Hindlimb muscle (tissue), 1 donor: ENCODE measurements around the gene MAP1LC3B. TPM values are rescaled to one million over a fixed set of nuclear protein-coding genes. Genes with fewer than 3 reads are reported as not detected.

ENCODE experiments used
- polyA plus RNA-seq: library from polyadenylated mRNA; unstranded; fragments of 120-200 nt; gene quantifications from one replicate; pipeline ENCODE4 v1.2.1, GENCODE V29; 2013; ENCODE audit not compliant: insufficient read length

MAP1LC3B gene
- polyA plus RNA-seq, 1 donor: 49.4 TPM

Other genes with a start within 250 kb of the MAP1LC3B start
- gene C16orf95, start 74.9 kb upstream of the MAP1LC3B start, polyA plus RNA-seq: 1.8 TPM
- 29.3 TPM for gene FBXO31, start 8.6 kb upstream of the MAP1LC3B start, polyA plus RNA-seq
- 23.1 TPM for gene ZCCHC14, start 100.7 kb downstream of the MAP1LC3B start, polyA plus RNA-seq
- gene JPH3, start 210.2 kb downstream of the MAP1LC3B start, polyA plus RNA-seq: 0.39 TPM